ENCODE results near the gene SAMD14. TPM values are rescaled to one million over a fixed set of nuclear protein-coding genes. Genes with fewer than 3 reads are reported as not detected.

The SAMD14 gene
- total and polyA plus RNA-seq, 7 experiments from 2014 or later = 0.70 to 0.78 TPM; not detected in 5

DNA sequence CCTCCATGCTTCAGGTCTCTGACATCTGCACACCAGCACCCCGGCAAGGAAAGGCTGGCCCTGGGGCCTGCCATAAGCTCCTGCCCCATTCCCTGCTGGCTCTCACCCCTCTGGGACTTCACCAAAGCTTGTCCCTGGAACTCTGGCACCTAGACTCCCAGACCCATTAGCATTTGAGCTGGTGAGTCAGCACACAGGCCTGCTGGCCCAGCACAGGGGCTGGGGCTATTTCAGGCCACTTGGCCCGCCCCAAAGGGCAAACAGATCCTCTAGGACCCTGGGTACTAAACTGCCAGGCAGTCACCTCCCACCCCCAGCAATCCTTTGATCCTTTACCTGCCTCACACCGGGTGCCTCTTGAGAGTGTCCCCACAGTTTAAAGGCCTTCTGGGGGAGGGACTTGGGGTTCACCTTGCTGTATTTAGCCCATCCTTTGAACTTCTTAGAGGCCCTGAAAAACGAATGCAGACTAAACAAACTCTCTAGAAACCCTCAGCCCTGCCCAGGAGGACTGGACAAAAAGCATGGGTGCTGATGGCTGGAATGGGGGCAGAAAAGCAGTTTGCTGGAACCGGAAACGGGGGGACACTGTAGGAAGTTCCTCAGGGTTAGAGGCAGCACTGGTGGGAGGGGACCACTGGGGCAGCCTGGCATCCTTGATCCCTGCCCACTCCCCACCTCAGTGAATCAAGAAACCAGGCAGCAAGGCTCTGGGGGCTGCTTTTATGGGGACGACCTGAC, 3.2 kb upstream of the SAMD14 start:
- H3K4me1 Mint-ChIP-seq = peaks cover 16 to 50% (median 25%) of the 10 kb centered on the region in 7 donors
- Histone ChIP-seq H3K4me1 (ENCODE audit: control insufficient read depth in 2 of 2, insufficient read depth in 2 of 2, low read length in 2 of 2) (peaks cover 8 to 12% of the 10 kb centered on the region in 2 donors), H3K27me3 (ENCODE audit: control insufficient read depth in 2 of 2, insufficient read depth in 2 of 2, low read length in 2 of 2) (peaks cover 0 to 4% of the 10 kb centered on the region in 2 donors), H3K27ac (ENCODE audit: low read depth, low read length) (no peak overlapping the region), H3K9me3 (ENCODE audit: control insufficient read depth in 2 of 3, low read length in 3 of 3) (no peaks in the 10 kb centered on the region), H3K36me3 (ENCODE audit: control insufficient read depth in 2 of 3, insufficient read depth in 3 of 3, low read length in 3 of 3) (peaks cover 6 to 42% (median 7%) of the 10 kb centered on the region in 3 experiments), H3K4me3 (ENCODE audit: low read length) (no peak overlapping the region)
- no peak overlapping the region for H3K27ac Mint-ChIP-seq
- no peak overlapping the region for H3K4me3 Mint-ChIP-seq
- peaks cover 5 to 19% (median 10%) of the 10 kb centered on the region in 5 donors for H3K27me3 Mint-ChIP-seq
- intact Hi-C loops (cut with micrococcal nuclease) = no loop called here
- ChIA-PET CTCF (interaction anchor here (0.6 to 1.5 kb wide), 2 partner anchors 37 to 165 kb away, joined by 4 to 5 read pairs; no protein-coding TSS in a partner anchor), POLR2A (interaction anchor here (0.9 to 1.5 kb wide), 2 partner anchors 21 to 39 kb away, joined by 3 read pairs; no protein-coding TSS in a partner anchor)
- ATAC-seq (no peak), DNase-seq (no peak)
- H3K9me3 Mint-ChIP-seq = peaks cover 0 to 7% (median 0%) of the 10 kb centered on the region in 11 donors
- H3K36me3 Mint-ChIP-seq = peaks cover 0 to 30% (median 15%) of the 10 kb centered on the region in 5 donors

DNA sequence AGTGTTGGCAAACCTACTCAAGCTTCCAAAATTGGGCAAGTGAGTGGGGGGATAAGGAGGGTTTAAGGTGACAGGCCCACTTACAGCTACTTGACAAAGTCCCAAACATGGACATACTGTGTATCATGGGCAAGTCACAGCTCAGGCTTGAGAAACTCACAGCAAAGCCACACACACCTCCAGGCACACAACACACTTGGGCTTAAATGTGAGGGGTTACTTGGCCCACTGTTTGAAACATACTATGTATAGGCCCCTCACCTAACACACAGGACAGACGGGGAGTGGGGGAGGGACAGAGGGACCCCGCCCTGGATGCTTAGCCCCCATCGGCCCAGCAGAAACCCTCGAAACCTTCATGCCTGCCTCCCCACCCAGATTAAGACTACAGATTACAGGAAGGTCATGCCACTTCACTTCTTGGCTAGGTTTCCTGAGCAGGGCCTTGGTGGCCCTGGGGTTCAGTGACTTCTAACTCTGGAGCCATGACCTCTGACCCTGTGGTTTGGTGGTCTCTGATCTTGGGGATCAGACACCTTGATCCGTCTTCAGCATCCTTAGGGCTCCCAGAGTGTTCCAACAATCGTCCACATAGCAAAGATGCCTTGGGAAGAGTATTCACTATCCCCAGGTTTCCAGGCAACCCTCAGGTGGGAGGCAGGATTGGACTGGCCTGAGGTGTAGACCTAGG, 2.3 kb upstream of the SAMD14 start:
- H3K9me3 ChIP-seq (ENCODE audit: control insufficient read depth in 2 of 3, low read length in 3 of 3) = no peaks in the 10 kb centered on the region
- Mint-ChIP-seq H3K4me3 (peak overlapping the region in 1 of 10 donors; percentile 45), H3K36me3 (peaks cover 0 to 20% (median 8%) of the 10 kb centered on the region in 5 donors), H3K27ac (peak overlapping the region in 3 of 9 donors; percentile 19 to 53 (median 25)), H3K4me1 (peaks cover 19 to 48% (median 24%) of the 10 kb centered on the region in 7 donors), H3K9me3 (peaks cover 0 to 7% (median 0%) of the 10 kb centered on the region in 11 donors), H3K27me3 (peaks cover 5 to 26% (median 10%) of the 10 kb centered on the region in 5 donors)
- CTCF ChIA-PET = interaction anchor here (0.6 to 1.5 kb wide), 3 partner anchors 8 to 166 kb away, joined by 3 to 5 read pairs (median 4); no protein-coding TSS in a partner anchor
- DNase-seq = no peak
- H3K4me3 ChIP-seq (ENCODE audit: low read length) = no peak overlapping the region
- peaks cover 8 to 12% of the 10 kb centered on the region in 2 donors for H3K4me1 ChIP-seq (ENCODE audit: control insufficient read depth in 2 of 2, insufficient read depth in 2 of 2, low read length in 2 of 2)
- ATAC-seq = no peak
- no peak overlapping the region for H3K27ac ChIP-seq (ENCODE audit: low read depth, low read length)
- intact Hi-C loops (cut with micrococcal nuclease) = no loop called here
- peaks cover 0 to 32% (median 5%) of the 10 kb centered on the region in 3 experiments for H3K36me3 ChIP-seq (ENCODE audit: control insufficient read depth in 2 of 3, insufficient read depth in 3 of 3, low read length in 3 of 3)
- POLR2A ChIA-PET = interaction anchor here (0.8 to 1.5 kb wide), 4 partner anchors 9 to 38 kb away, joined by 3 read pairs; no protein-coding TSS in a partner anchor
- H3K27me3 ChIP-seq (ENCODE audit: control insufficient read depth in 2 of 2, insufficient read depth in 2 of 2, low read length in 2 of 2) = peaks cover 0 to 4% of the 10 kb centered on the region in 2 donors

DNA sequence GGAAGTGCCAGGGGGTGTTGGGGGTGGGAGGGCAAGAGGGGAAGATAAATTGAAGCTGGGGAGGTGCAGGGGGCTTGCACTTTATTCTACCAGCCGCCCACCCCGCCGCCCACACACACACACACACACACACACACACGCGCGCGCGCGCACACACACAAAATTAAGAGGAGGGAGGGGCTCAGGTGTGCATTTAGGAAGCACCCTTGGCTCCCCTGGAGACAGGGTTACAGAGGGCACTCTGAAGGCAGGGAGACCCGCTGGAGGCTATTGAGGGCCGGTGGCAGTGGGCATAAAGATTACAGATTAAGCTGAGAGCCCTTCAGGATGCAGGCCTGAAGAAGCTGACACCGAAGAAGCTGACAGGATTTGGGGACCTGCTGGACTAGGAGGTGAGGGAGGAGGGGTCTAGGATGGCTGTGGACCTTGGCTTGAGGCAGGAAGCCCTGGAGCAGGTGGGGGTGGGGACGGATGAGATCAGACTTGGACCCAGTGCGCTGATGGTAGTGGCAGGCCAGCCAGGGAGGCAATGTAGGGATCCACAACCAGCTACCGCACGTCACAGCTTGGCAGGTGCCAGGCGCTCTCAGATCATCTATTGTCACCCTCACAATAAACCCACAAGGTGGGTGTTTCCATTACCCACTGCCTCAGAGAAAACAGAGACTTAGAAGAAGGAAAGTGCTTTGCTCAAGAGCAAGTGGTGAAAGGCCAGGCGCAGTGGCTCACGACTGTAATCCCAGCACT, 772 bp upstream of the SAMD14 start:
- ATAC-seq = peak; percentile 33
- peaks cover 0 to 4% of the 10 kb centered on the region in 2 donors for H3K27me3 ChIP-seq (ENCODE audit: control insufficient read depth in 2 of 2, insufficient read depth in 2 of 2, low read length in 2 of 2)
- peaks cover 0 to 10% (median 0%) of the 10 kb centered on the region in 5 donors for H3K36me3 Mint-ChIP-seq
- peaks cover 0 to 7% (median 0%) of the 10 kb centered on the region in 11 donors for H3K9me3 Mint-ChIP-seq
- H3K27me3 Mint-ChIP-seq = peaks cover 5 to 32% (median 10%) of the 10 kb centered on the region in 5 donors
- H3K27ac ChIP-seq (ENCODE audit: low read depth, low read length) = no peak overlapping the region
- peaks cover 0 to 17% (median 0%) of the 10 kb centered on the region in 3 experiments for H3K36me3 ChIP-seq (ENCODE audit: control insufficient read depth in 2 of 3, insufficient read depth in 3 of 3, low read length in 3 of 3)
- H3K4me1 ChIP-seq (ENCODE audit: control insufficient read depth in 2 of 2, insufficient read depth in 2 of 2, low read length in 2 of 2) = peaks cover 8 to 12% of the 10 kb centered on the region in 2 donors
- POLR2A ChIA-PET = interaction anchor here (0.6 to 1.6 kb wide), 3 partner anchors 12 to 30 kb away, joined by 3 to 5 read pairs (median 4); no protein-coding TSS in a partner anchor
- CTCF ChIA-PET = interaction anchor here (0.7 to 1.4 kb wide), 3 partner anchors 8 to 179 kb away, joined by 3 to 4 read pairs (median 3); no protein-coding TSS in a partner anchor
- peaks cover 19 to 39% (median 24%) of the 10 kb centered on the region in 7 donors for H3K4me1 Mint-ChIP-seq
- H3K4me3 Mint-ChIP-seq = peak overlapping the region; percentile 60 to 81 (median 71)
- H3K9me3 ChIP-seq (ENCODE audit: control insufficient read depth in 2 of 3, low read length in 3 of 3) = no peaks in the 10 kb centered on the region
- H3K4me3 ChIP-seq (ENCODE audit: low read length) = peak overlapping the region; percentile 46
- intact Hi-C loops (cut with micrococcal nuclease) = no loop called here
- DNase-seq = peak in 2 of 9 donors; percentile 29 to 52
- H3K27ac Mint-ChIP-seq = peak overlapping the region in 6 of 9 donors; percentile 25 to 87 (median 47)

DNA sequence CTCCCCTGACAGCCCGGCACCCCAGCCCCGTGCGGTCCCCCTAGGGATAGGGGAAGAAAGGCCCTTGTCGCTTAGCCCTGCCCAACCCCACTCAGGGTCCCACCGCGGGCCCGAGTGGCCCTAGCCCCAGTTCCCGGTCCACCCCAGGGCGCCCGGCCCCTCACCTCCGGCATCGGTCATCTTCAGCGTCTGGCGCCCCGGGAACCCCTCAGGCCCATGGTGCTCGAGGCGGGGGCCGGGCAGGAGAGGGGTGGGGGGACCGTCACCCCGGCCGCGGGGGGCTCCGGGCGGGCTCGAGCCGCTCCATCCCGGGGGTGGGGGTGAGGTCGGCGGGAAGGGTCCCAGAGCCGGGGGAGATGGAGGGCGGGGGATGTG, 620 bp downstream of the SAMD14 start:
- H3K36me3 Mint-ChIP-seq = peaks cover 0 to 9% (median 0%) of the 10 kb centered on the region in 5 donors
- Histone ChIP-seq H3K36me3 (ENCODE audit: control insufficient read depth in 2 of 3, insufficient read depth in 3 of 3, low read length in 3 of 3) (peaks cover 0 to 5% (median 0%) of the 10 kb centered on the region in 3 experiments), H3K27ac (ENCODE audit: low read depth, low read length) (no peak overlapping the region), H3K4me3 (ENCODE audit: low read length) (no peak overlapping the region), H3K27me3 (ENCODE audit: control insufficient read depth in 2 of 2, insufficient read depth in 2 of 2, low read length in 2 of 2) (peaks cover 0 to 4% of the 10 kb centered on the region in 2 donors), H3K9me3 (ENCODE audit: control insufficient read depth in 2 of 3, low read length in 3 of 3) (no peaks in the 10 kb centered on the region), H3K4me1 (ENCODE audit: control insufficient read depth in 2 of 2, insufficient read depth in 2 of 2, low read length in 2 of 2) (peaks cover 8 to 12% of the 10 kb centered on the region in 2 donors)
- DNase-seq = no peak
- H3K4me1 Mint-ChIP-seq = peaks cover 19 to 39% (median 24%) of the 10 kb centered on the region in 7 donors
- H3K27ac Mint-ChIP-seq = peak overlapping the region in 5 of 9 donors; percentile 24 to 92 (median 83)
- CTCF ChIA-PET = interaction anchor here (1.3 to 1.4 kb wide), 2 partner anchors 10 to 71 kb away, joined by 3 to 4 read pairs; no protein-coding TSS in a partner anchor
- POLR2A ChIA-PET = no interaction called here
- H3K9me3 Mint-ChIP-seq = peaks cover 0 to 7% (median 0%) of the 10 kb centered on the region in 11 donors
- H3K4me3 Mint-ChIP-seq = peak overlapping the region; percentile 67 to 87 (median 80)
- intact Hi-C loops (cut with micrococcal nuclease) = no loop called here
- peaks cover 5 to 39% (median 10%) of the 10 kb centered on the region in 5 donors for H3K27me3 Mint-ChIP-seq
- peak; percentile 3 for ATAC-seq

DNA sequence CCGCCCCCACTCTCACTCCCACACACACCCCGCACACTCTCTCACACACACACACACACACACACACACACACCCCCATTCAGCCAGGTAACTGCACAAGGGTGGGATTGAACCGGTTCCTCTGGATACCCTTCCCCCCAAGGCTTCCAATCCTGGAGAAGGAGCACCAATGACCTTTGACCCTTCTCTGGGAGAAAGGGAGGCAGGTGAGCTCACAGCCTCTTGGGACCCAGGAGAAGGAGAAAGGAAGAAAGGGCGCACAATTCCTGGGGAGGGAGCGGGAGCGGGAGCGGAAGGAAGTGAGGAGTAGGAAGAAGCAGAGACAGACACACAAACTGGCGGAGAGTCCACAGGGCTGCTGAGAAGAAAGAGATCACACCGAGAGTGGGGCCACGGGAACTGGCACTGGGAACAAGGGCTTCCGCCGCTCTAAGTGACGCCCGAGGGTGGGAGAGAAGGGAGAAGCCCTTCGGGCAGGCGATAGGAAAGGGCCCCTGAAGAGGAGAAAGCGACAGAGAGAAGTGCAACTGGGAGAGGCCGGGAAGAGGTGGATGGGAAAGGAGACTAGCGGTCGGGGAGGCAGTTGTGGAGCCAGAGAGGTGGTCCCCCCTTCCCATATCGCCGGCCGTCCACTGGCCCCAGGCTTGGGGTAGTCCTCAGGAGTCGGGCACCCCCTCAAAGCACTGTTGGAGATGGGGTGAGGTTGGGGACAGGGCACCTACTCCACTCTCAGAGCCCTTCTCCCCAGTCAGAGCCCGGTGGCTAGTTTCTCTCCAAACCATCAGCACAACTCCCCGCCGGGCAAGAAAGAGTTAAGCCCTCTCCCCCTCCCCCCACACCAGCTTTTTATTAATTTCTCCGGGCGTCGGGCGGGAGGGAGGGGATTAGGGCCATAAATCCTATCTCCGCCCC, 1.3 kb downstream of the SAMD14 start:
- Histone ChIP-seq H3K36me3 (ENCODE audit: control insufficient read depth in 2 of 3, insufficient read depth in 3 of 3, low read length in 3 of 3) (no peaks in the 10 kb centered on the region), H3K27me3 (ENCODE audit: control insufficient read depth in 2 of 2, insufficient read depth in 2 of 2, low read length in 2 of 2) (peaks cover 0 to 4% of the 10 kb centered on the region in 2 donors), H3K4me1 (ENCODE audit: control insufficient read depth in 2 of 2, insufficient read depth in 2 of 2, low read length in 2 of 2) (peaks cover 8 to 12% of the 10 kb centered on the region in 2 donors), H3K9me3 (ENCODE audit: control insufficient read depth in 2 of 3, low read length in 3 of 3) (no peaks in the 10 kb centered on the region), H3K27ac (ENCODE audit: low read depth, low read length) (no peak overlapping the region), H3K4me3 (ENCODE audit: low read length) (no peak overlapping the region)
- H3K36me3 Mint-ChIP-seq = peaks cover 0 to 9% (median 0%) of the 10 kb centered on the region in 5 donors
- DNase-seq = no peak
- peaks cover 19 to 39% (median 24%) of the 10 kb centered on the region in 7 donors for H3K4me1 Mint-ChIP-seq
- ChIA-PET POLR2A (no interaction called here), CTCF (no interaction called here)
- no peak for ATAC-seq
- peak overlapping the region; percentile 50 to 80 (median 74) for H3K4me3 Mint-ChIP-seq
- peak overlapping the region in 6 of 9 donors; percentile 0 to 83 (median 50) for H3K27ac Mint-ChIP-seq
- H3K9me3 Mint-ChIP-seq = peaks cover 0 to 9% (median 0%) of the 10 kb centered on the region in 11 donors
- peaks cover 5 to 39% (median 10%) of the 10 kb centered on the region in 5 donors for H3K27me3 Mint-ChIP-seq
- intact Hi-C loops (cut with micrococcal nuclease) = no loop called here

Measured in naive thymus-derived CD4-positive, alpha-beta T cell (primary cell).